Activated naive CD8-positive, alpha-beta T cell (primary cell): ENCODE data around the gene IFI16.

ENCODE experiments used
- H3K27ac Mint-ChIP-seq: one replicate; pipeline ENCODE4 v1.8.0; 2021; ENCODE audit warnings: mixed read lengths
- H3K27me3 Mint-ChIP-seq: one replicate; pipeline ENCODE4 v1.8.0; 2021; ENCODE audit warnings: mixed read lengths
- H3K36me3 Mint-ChIP-seq: one replicate; pipeline ENCODE4 v1.8.0; 2021; ENCODE audit warnings: mixed read lengths
- H3K4me1 Mint-ChIP-seq: one replicate; pipeline ENCODE4 v1.8.0; 2021; ENCODE audit warnings: low read depth, mixed read lengths
- H3K4me3 Mint-ChIP-seq: one replicate; pipeline ENCODE4 v1.8.0; 2021; ENCODE audit warnings: mild to moderate bottlenecking, mixed read lengths
- H3K9me3 Mint-ChIP-seq: one replicate; pipeline ENCODE4 v1.8.0; 2021; ENCODE audit warnings: low read depth, mixed read lengths

The IFI16 gene

GRCh38 chr1:159009704-159010361, at the start of gene IFI16:
Gene IFI16, plus strand, starts transcription at chr1:159009907. Its CDS starts 4,774 bp downstream, at chr1:159014681.
- no peaks in the 10 kb centered on the region for H3K27me3 Mint-ChIP-seq
- peaks cover 45% of the 10 kb centered on the region for H3K4me1 Mint-ChIP-seq
- peaks cover 3% of the 10 kb centered on the region for H3K9me3 Mint-ChIP-seq
- peak within 1 kb of the TSS; percentile 92 for H3K4me3 Mint-ChIP-seq
- peak within 1 kb of the TSS; percentile 97 for H3K27ac Mint-ChIP-seq
- peaks cover 26% of the 10 kb centered on the region for H3K36me3 Mint-ChIP-seq

GRCh38 chr1:158961178-158961577, 48.5 kb upstream of the IFI16 start:
- H3K9me3 Mint-ChIP-seq = peaks cover 3% of the 10 kb centered on the region
- peaks cover 5% of the 10 kb centered on the region for H3K27me3 Mint-ChIP-seq
- no peak overlapping the region for H3K4me3 Mint-ChIP-seq
- H3K27ac Mint-ChIP-seq = peak overlapping the region; percentile 16
- H3K36me3 Mint-ChIP-seq = peaks cover 3% of the 10 kb centered on the region
- H3K4me1 Mint-ChIP-seq = no peaks in the 10 kb centered on the region

- no peak overlapping the region for H3K27ac Mint-ChIP-seq
- peaks cover 3% of the 10 kb centered on the region for H3K36me3 Mint-ChIP-seq
- peaks cover 3% of the 10 kb centered on the region for H3K9me3 Mint-ChIP-seq
- H3K4me1 Mint-ChIP-seq = no peaks in the 10 kb centered on the region
- peaks cover 5% of the 10 kb centered on the region for H3K27me3 Mint-ChIP-seq
- H3K4me3 Mint-ChIP-seq = no peak overlapping the region
These were observed 46.7 kb upstream of the IFI16 start for GRCh38 chr1:158962983-158963382.

- Mint-ChIP-seq H3K4me1 (peaks cover 17% of the 10 kb centered on the region), H3K4me3 (no peak overlapping the region)
These were observed 40.5 kb upstream of the IFI16 start for GRCh38 chr1:158969166-158969565.

GRCh38 chr1:158969855-158970254, 39.9 kb upstream of the IFI16 start:
- H3K9me3 Mint-ChIP-seq = peaks cover 3% of the 10 kb centered on the region
- no peaks in the 10 kb centered on the region for H3K27me3 Mint-ChIP-seq
- H3K36me3 Mint-ChIP-seq = no peaks in the 10 kb centered on the region
- peak overlapping the region; percentile 90 for H3K27ac Mint-ChIP-seq
- peaks cover 17% of the 10 kb centered on the region for H3K4me1 Mint-ChIP-seq
- H3K4me3 Mint-ChIP-seq = no peak overlapping the region

More at GRCh38 chr1:158969166-158969565, 40.5 kb upstream of the IFI16 start:
- peaks cover 3% of the 10 kb centered on the region for H3K9me3 Mint-ChIP-seq
- peak overlapping the region; percentile 90 for H3K27ac Mint-ChIP-seq
- no peaks in the 10 kb centered on the region for H3K27me3 Mint-ChIP-seq
- H3K36me3 Mint-ChIP-seq = no peaks in the 10 kb centered on the region

- H3K4me3 Mint-ChIP-seq = no peak overlapping the region
- H3K4me1 Mint-ChIP-seq = peaks cover 22% of the 10 kb centered on the region
- H3K27ac Mint-ChIP-seq = peak overlapping the region; percentile 41
These were observed 36.9 kb upstream of the IFI16 start for GRCh38 chr1:158972841-158973240.

GRCh38 chr1:158976219-158976618, 33.5 kb upstream of the IFI16 start:
- Mint-ChIP-seq H3K36me3 (peaks cover 11% of the 10 kb centered on the region), H3K27me3 (no peaks in the 10 kb centered on the region), H3K27ac (peak overlapping the region; percentile 64), H3K4me1 (peaks cover 7% of the 10 kb centered on the region), H3K9me3 (no peaks in the 10 kb centered on the region), H3K4me3 (no peak overlapping the region)

More at GRCh38 chr1:158972841-158973240, 36.9 kb upstream of the IFI16 start:
- Mint-ChIP-seq H3K9me3 (no peaks in the 10 kb centered on the region), H3K27me3 (no peaks in the 10 kb centered on the region), H3K36me3 (peaks cover 4% of the 10 kb centered on the region)

- Mint-ChIP-seq H3K9me3 (peaks cover 7% of the 10 kb centered on the region), H3K27me3 (no peaks in the 10 kb centered on the region), H3K36me3 (peaks cover 16% of the 10 kb centered on the region), H3K27ac (no peak overlapping the region), H3K4me1 (peaks cover 5% of the 10 kb centered on the region), H3K4me3 (no peak overlapping the region)
These were observed 31.0 kb upstream of the IFI16 start for GRCh38 chr1:158978730-158979129.

GRCh38 chr1:158979229-158979628, 30.5 kb upstream of the IFI16 start:
- no peak overlapping the region for H3K4me3 Mint-ChIP-seq

GRCh38 chr1:158983235-158983634, 26.5 kb upstream of the IFI16 start:
- Mint-ChIP-seq H3K9me3 (peaks cover 16% of the 10 kb centered on the region), H3K27me3 (no peaks in the 10 kb centered on the region), H3K4me1 (no peaks in the 10 kb centered on the region), H3K36me3 (peaks cover 25% of the 10 kb centered on the region), H3K4me3 (no peak overlapping the region), H3K27ac (no peak overlapping the region)

More at GRCh38 chr1:158979229-158979628, 30.5 kb upstream of the IFI16 start:
- Mint-ChIP-seq H3K27me3 (no peaks in the 10 kb centered on the region), H3K27ac (no peak overlapping the region), H3K4me1 (peaks cover 5% of the 10 kb centered on the region), H3K9me3 (peaks cover 7% of the 10 kb centered on the region), H3K36me3 (peaks cover 18% of the 10 kb centered on the region)

GRCh38 chr1:158984386-158984785, 25.3 kb upstream of the IFI16 start:
- Mint-ChIP-seq H3K36me3 (peaks cover 22% of the 10 kb centered on the region), H3K9me3 (peaks cover 16% of the 10 kb centered on the region), H3K4me1 (no peaks in the 10 kb centered on the region), H3K27me3 (no peaks in the 10 kb centered on the region), H3K4me3 (no peak overlapping the region), H3K27ac (no peak overlapping the region)

- Mint-ChIP-seq H3K4me1 (no peaks in the 10 kb centered on the region), H3K36me3 (peaks cover 20% of the 10 kb centered on the region), H3K4me3 (no peak overlapping the region), H3K9me3 (peaks cover 10% of the 10 kb centered on the region), H3K27me3 (peaks cover 1% of the 10 kb centered on the region), H3K27ac (no peak overlapping the region)
These were observed 20.3 kb upstream of the IFI16 start for GRCh38 chr1:158989424-158989823.

- H3K4me1 Mint-ChIP-seq = peaks cover 5% of the 10 kb centered on the region
- H3K36me3 Mint-ChIP-seq = peaks cover 11% of the 10 kb centered on the region
- H3K27ac Mint-ChIP-seq = no peak overlapping the region
- peaks cover 1% of the 10 kb centered on the region for H3K27me3 Mint-ChIP-seq
- peaks cover 3% of the 10 kb centered on the region for H3K9me3 Mint-ChIP-seq
- H3K4me3 Mint-ChIP-seq = no peak overlapping the region
These were observed 16.9 kb upstream of the IFI16 start for GRCh38 chr1:158992787-158993312.

GRCh38 chr1:158996998-158997397, 12.7 kb upstream of the IFI16 start:
- H3K27ac Mint-ChIP-seq = no peak overlapping the region
- H3K36me3 Mint-ChIP-seq = peaks cover 11% of the 10 kb centered on the region

GRCh38 chr1:158998037-158998780, 11.5 kb upstream of the IFI16 start:
- peaks cover 4% of the 10 kb centered on the region for H3K36me3 Mint-ChIP-seq
- no peaks in the 10 kb centered on the region for H3K9me3 Mint-ChIP-seq
- H3K4me3 Mint-ChIP-seq = no peak overlapping the region
- peaks cover 14% of the 10 kb centered on the region for H3K4me1 Mint-ChIP-seq
- no peaks in the 10 kb centered on the region for H3K27me3 Mint-ChIP-seq
- no peak overlapping the region for H3K27ac Mint-ChIP-seq

More at GRCh38 chr1:158996998-158997397, 12.7 kb upstream of the IFI16 start:
- no peaks in the 10 kb centered on the region for H3K27me3 Mint-ChIP-seq
- peaks cover 3% of the 10 kb centered on the region for H3K9me3 Mint-ChIP-seq
- H3K4me1 Mint-ChIP-seq = peaks cover 14% of the 10 kb centered on the region
- no peak overlapping the region for H3K4me3 Mint-ChIP-seq
